Fibroblast of gingiva (primary cell): ENCODE data around the gene TRAPPC6A.
A peak's percentile ranks its signal among the peaks of the same experiment; 100 is the strongest.

Experiments used
- DNase-seq: peaks from one replicate; pipeline ENCODE4 v3.0.0-alpha.2; 2011; ENCODE audit warnings: low read depth

The TRAPPC6A gene

GRCh38 chr19:45163156-45163555 lies 14.9 kb downstream of the TRAPPC6A start:
- no peak for DNase-seq

- no peak for DNase-seq
These were observed 15.4 kb downstream of the TRAPPC6A start for GRCh38 chr19:45162608-45163143.

- peak; percentile 19 for DNase-seq
These were observed 16.1 kb downstream of the TRAPPC6A start for GRCh38 chr19:45161738-45162607.

GRCh38 chr19:45160870-45161737 lies 16.9 kb downstream of the TRAPPC6A start, which contains the start of gene NKPD1:
Gene NKPD1 (minus strand): TSS chr19:45160982. CDS start chr19:45160150, 832 bp downstream.
- DNase-seq, result no peak

- no peak for DNase-seq
These were observed 18.1 kb downstream of the TRAPPC6A start for GRCh38 chr19:45159971-45160324.

- DNase-seq, result no peak
These were observed 18.6 kb downstream of the TRAPPC6A start for GRCh38 chr19:45159210-45159970.

GRCh38 chr19:45158503-45159209 lies 19.4 kb downstream of the TRAPPC6A start:
- DNase-seq, result no peak

- DNase-seq, result no peak
These were observed 21.3 kb downstream of the TRAPPC6A start for GRCh38 chr19:45156751-45157150.

GRCh38 chr19:45156011-45156630 lies 21.9 kb downstream of the TRAPPC6A start:
- DNase-seq, result no peak

- DNase-seq, result peak; percentile 28
These were observed 23.8 kb downstream of the TRAPPC6A start for GRCh38 chr19:45154064-45154827.

- DNase-seq, result peak; percentile 19
These were observed 24.5 kb downstream of the TRAPPC6A start for GRCh38 chr19:45153339-45154063.

GRCh38 chr19:45152504-45153338 lies 25.3 kb downstream of the TRAPPC6A start:
- DNase-seq, result peak; percentile 21

- no peak for DNase-seq
These were observed 26.1 kb downstream of the TRAPPC6A start for GRCh38 chr19:45151821-45152503.

- no peak for DNase-seq
These were observed 26.7 kb downstream of the TRAPPC6A start for GRCh38 chr19:45151320-45151719.

- no peak for DNase-seq
These were observed 27.2 kb downstream of the TRAPPC6A start for GRCh38 chr19:45150751-45151281.

GRCh38 chr19:45150180-45150579 lies 27.9 kb downstream of the TRAPPC6A start:
- no peak for DNase-seq

GRCh38 chr19:45149129-45149528 lies 28.9 kb downstream of the TRAPPC6A start:
- no peak for DNase-seq
